ENCODE results near the gene SIGLEC11. TPM values are rescaled to one million over a fixed set of nuclear protein-coding genes. Genes with fewer than 3 reads are reported as not detected.

The SIGLEC11 gene
- total RNA-seq, 1 experiment from 2014 or later = not detected

GRCh38 chr19:50000841-50001557 is 40.0 kb upstream of the SIGLEC11 start:
- DNase-seq = no peak
- H3K27ac Mint-ChIP-seq (ENCODE audit: unreplicated experiment) = no peak overlapping the region
- H3K36me3 Mint-ChIP-seq (ENCODE audit: insufficient read depth, unreplicated experiment) = peaks cover 26% of the 10 kb centered on the region
- H3K4me1 Mint-ChIP-seq (ENCODE audit: low read depth, unreplicated experiment) = peaks cover 27% of the 10 kb centered on the region
- TF ChIP-seq CTCF (IDR thresholded peaks at IDR 0.05; ENCODE audit: unreplicated experiment) = no peak
- no TSS peak for BruUV-seq (replicated peaks)
- CTCF ChIA-PET = no interaction called here
- no peaks in the 10 kb centered on the region for H3K9me3 Mint-ChIP-seq (ENCODE audit: low read depth, unreplicated experiment)
- intact Hi-C loops (cut with micrococcal nuclease; ENCODE audit: unreplicated experiment) = no loop called here
- no peak overlapping the region for H3K4me3 Mint-ChIP-seq (ENCODE audit: low read depth, unreplicated experiment)
- H3K27me3 Mint-ChIP-seq (ENCODE audit: unreplicated experiment) = no peaks in the 10 kb centered on the region

GRCh38 chr19:50000038-50000840 is 39.3 kb upstream of the SIGLEC11 start:
- no peak for DNase-seq
- Mint-ChIP-seq H3K4me3 (ENCODE audit: low read depth, unreplicated experiment) (no peak overlapping the region), H3K27ac (ENCODE audit: unreplicated experiment) (no peak overlapping the region), H3K4me1 (ENCODE audit: low read depth, unreplicated experiment) (peaks cover 26% of the 10 kb centered on the region), H3K36me3 (ENCODE audit: insufficient read depth, unreplicated experiment) (peaks cover 21% of the 10 kb centered on the region), H3K9me3 (ENCODE audit: low read depth, unreplicated experiment) (no peaks in the 10 kb centered on the region), H3K27me3 (ENCODE audit: unreplicated experiment) (no peaks in the 10 kb centered on the region)
- TF ChIP-seq CTCF (IDR thresholded peaks at IDR 0.05; ENCODE audit: unreplicated experiment) = no peak
- intact Hi-C loops (cut with micrococcal nuclease; ENCODE audit: unreplicated experiment) = no loop called here
- CTCF ChIA-PET = no interaction called here
- no TSS peak for BruUV-seq (replicated peaks)

GRCh38 chr19:49999371-50000010 is 38.5 kb upstream of the SIGLEC11 start:
- H3K27me3 Mint-ChIP-seq (ENCODE audit: unreplicated experiment) = no peaks in the 10 kb centered on the region
- no peaks in the 10 kb centered on the region for H3K9me3 Mint-ChIP-seq (ENCODE audit: low read depth, unreplicated experiment)
- H3K36me3 Mint-ChIP-seq (ENCODE audit: insufficient read depth, unreplicated experiment) = peaks cover 21% of the 10 kb centered on the region
- no peak for DNase-seq
- peaks cover 18% of the 10 kb centered on the region for H3K4me1 Mint-ChIP-seq (ENCODE audit: low read depth, unreplicated experiment)
- no peak overlapping the region for H3K4me3 Mint-ChIP-seq (ENCODE audit: low read depth, unreplicated experiment)
- H3K27ac Mint-ChIP-seq (ENCODE audit: unreplicated experiment) = no peak overlapping the region
- CTCF ChIA-PET = no interaction called here
- intact Hi-C loops (cut with micrococcal nuclease; ENCODE audit: unreplicated experiment) = no loop called here
- no TSS peak for BruUV-seq (replicated peaks)
- no peak for TF ChIP-seq CTCF (IDR thresholded peaks at IDR 0.05; ENCODE audit: unreplicated experiment)

GRCh38 chr19:49997709-49998108 is 36.7 kb upstream of the SIGLEC11 start:
- CTCF ChIA-PET = no interaction called here
- peak; percentile 41 for DNase-seq
- intact Hi-C loops (cut with micrococcal nuclease; ENCODE audit: unreplicated experiment) = no loop called here
- no TSS peak for BruUV-seq (replicated peaks)
- TF ChIP-seq CTCF (IDR thresholded peaks at IDR 0.05; ENCODE audit: unreplicated experiment) = no peak
- no peak overlapping the region for H3K27ac Mint-ChIP-seq (ENCODE audit: unreplicated experiment)
- H3K27me3 Mint-ChIP-seq (ENCODE audit: unreplicated experiment) = no peaks in the 10 kb centered on the region
- peaks cover 22% of the 10 kb centered on the region for H3K36me3 Mint-ChIP-seq (ENCODE audit: insufficient read depth, unreplicated experiment)
- no peak overlapping the region for H3K4me3 Mint-ChIP-seq (ENCODE audit: low read depth, unreplicated experiment)
- H3K9me3 Mint-ChIP-seq (ENCODE audit: low read depth, unreplicated experiment) = no peaks in the 10 kb centered on the region
- H3K4me1 Mint-ChIP-seq (ENCODE audit: low read depth, unreplicated experiment) = peaks cover under 1% of the 10 kb centered on the region
